Esophagus muscularis mucosa (tissue), 4 donors: ENCODE measurements around the gene ENTPD8.

ENCODE experiments used
- CTCF ChIP-seq, 3 experiments: fragments of 200-600 bp in 2 of 3; fragments of 450-650 bp in 1 of 3; sonication (generic) in 2 of 3; IDR thresholded peaks; one replicate each; pipeline ENCODE4 v1.5.1; 2017 to 2019; ENCODE audit warnings: antibody characterized with exemption in 3 of 3, mild to moderate bottlenecking in 2 of 3, moderate library complexity in 1 of 3
- EP300 ChIP-seq: sonication (generic); formaldehyde crosslinking; IDR thresholded peaks from one replicate; pipeline ENCODE4 v1.6.1; 2017; ENCODE audit warnings: antibody characterized with exemption
- POLR2A ChIP-seq: fragments of 450-650 bp; IDR thresholded peaks from one replicate; pipeline ENCODE4 v1.6.1; 2017; ENCODE audit warnings: antibody characterized with exemption, moderate library complexity, mild to moderate bottlenecking, low read depth
- POLR2AphosphoS5 ChIP-seq, 2 donors: sonication (generic); formaldehyde crosslinking; IDR thresholded peaks; one replicate each; pipeline ENCODE4 v1.6.1; 2017; ENCODE audit warnings: antibody characterized with exemption in 2 of 2

GRCh38 chr9:137428841-137429545 is 12.2 kb downstream of the ENTPD8 start:
- TF ChIP-seq CTCF (IDR thresholded peaks at IDR 0.05) (no peak), POLR2A (no peak), EP300 (no peak), POLR2AphosphoS5 (IDR thresholded peaks at IDR 0.05) (no peak)
